ENCODE results near the gene AUNIP.

The AUNIP gene

GRCh38 chr1:25885602-25886001 lies 26.3 kb upstream of the AUNIP start:
- FAIRE-seq: no peak

- FAIRE-seq: no peak
Measured at GRCh38 chr1:25881266-25881665, 22.0 kb upstream of the AUNIP start.

- no peak for FAIRE-seq
Measured at GRCh38 chr1:25880518-25880917, 21.3 kb upstream of the AUNIP start.

- FAIRE-seq: no peak
Measured at GRCh38 chr1:25879675-25880074, 20.4 kb upstream of the AUNIP start.

- no peak for FAIRE-seq
Measured at GRCh38 chr1:25878690-25879089, 19.4 kb upstream of the AUNIP start.

GRCh38 chr1:25877155-25877554 lies 17.9 kb upstream of the AUNIP start:
- no peak for FAIRE-seq

GRCh38 chr1:25876693-25877077 lies 17.4 kb upstream of the AUNIP start:
- FAIRE-seq: no peak

- FAIRE-seq: no peak
Measured at GRCh38 chr1:25875856-25876692, 16.8 kb upstream of the AUNIP start.

GRCh38 chr1:25875154-25875855 lies 16.0 kb upstream of the AUNIP start, which contains the start of gene PAQR7:
Gene PAQR7 (minus strand): TSS chr1:25875708. CDS start chr1:25863839, 11,869 bp downstream.
- no peak for FAIRE-seq

- no peak for FAIRE-seq
Measured at GRCh38 chr1:25874635-25875153, 15.4 kb upstream of the AUNIP start.

GRCh38 chr1:25874209-25874608 lies 15.0 kb upstream of the AUNIP start:
- FAIRE-seq: no peak

GRCh38 chr1:25873120-25873519 lies 13.9 kb upstream of the AUNIP start:
- FAIRE-seq: no peak

GRCh38 chr1:25872713-25873112 lies 13.5 kb upstream of the AUNIP start:
- FAIRE-seq: no peak

GRCh38 chr1:25871704-25872494 lies 12.6 kb upstream of the AUNIP start:
- FAIRE-seq: no peak

GRCh38 chr1:25871086-25871703 lies 11.9 kb upstream of the AUNIP start:
- no peak for FAIRE-seq

- no peak for FAIRE-seq
Measured at GRCh38 chr1:25870614-25871013, 11.4 kb upstream of the AUNIP start.

- no peak for FAIRE-seq
Measured at GRCh38 chr1:25869909-25870606, 10.8 kb upstream of the AUNIP start.

GRCh38 chr1:25867210-25867991 lies 8.1 kb upstream of the AUNIP start:
- no peak for FAIRE-seq

GRCh38 chr1:25866288-25866687 lies 7.0 kb upstream of the AUNIP start:
- FAIRE-seq: no peak

GRCh38 chr1:25864434-25864833 lies 5.2 kb upstream of the AUNIP start:
- FAIRE-seq: no peak

Data from colon (tissue), 2 donors.